ENCODE data around the gene RPL22.

DNA sequence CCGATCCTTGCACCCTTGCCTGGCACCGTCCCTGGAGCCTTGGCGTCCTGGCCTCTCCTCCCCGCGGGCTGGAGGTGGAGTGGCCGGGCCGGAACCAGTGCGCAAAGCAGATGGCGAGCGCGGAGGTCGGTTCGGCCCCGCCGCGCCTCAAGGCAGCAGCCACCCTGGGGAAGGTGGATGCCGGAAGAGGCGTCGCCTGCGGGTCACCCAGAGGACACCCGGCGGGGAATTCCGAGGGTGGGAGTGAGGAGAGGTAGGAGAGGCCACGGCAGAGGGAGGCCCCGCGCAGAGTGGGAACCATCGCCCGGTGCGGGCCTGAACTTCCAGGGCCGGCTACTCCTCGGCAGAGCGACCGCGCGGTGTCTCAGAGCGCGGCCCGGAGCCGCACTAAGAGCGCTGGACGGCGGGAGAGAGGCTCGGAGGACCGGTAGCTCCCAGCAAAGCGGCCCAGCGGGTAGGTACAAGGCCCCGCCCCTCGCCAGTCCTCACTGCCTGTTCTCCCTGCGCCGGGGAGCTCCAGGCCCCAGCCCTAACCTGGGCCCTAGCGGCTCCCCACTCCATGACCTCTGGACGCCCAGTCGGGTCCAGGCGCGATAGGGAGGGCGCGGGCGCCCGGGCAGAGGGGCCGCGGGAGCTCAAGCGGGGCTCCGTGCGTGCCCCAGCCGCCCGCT, 6.6 kb upstream of the RPL22 start, which contains the start of gene RNF207:
- TF ChIP-seq, protein P1, sequence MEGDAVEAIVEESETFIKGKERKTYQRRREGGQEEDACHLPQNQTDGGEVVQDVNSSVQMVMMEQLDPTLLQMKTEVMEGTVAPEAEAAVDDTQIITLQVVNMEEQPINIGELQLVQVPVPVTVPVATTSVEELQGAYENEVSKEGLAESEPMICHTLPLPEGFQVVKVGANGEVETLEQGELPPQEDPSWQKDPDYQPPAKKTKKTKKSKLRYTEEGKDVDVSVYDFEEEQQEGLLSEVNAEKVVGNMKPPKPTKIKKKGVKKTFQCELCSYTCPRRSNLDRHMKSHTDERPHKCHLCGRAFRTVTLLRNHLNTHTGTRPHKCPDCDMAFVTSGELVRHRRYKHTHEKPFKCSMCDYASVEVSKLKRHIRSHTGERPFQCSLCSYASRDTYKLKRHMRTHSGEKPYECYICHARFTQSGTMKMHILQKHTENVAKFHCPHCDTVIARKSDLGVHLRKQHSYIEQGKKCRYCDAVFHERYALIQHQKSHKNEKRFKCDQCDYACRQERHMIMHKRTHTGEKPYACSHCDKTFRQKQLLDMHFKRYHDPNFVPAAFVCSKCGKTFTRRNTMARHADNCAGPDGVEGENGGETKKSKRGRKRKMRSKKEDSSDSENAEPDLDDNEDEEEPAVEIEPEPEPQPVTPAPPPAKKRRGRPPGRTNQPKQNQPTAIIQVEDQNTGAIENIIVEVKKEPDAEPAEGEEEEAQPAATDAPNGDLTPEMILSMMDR (optimal IDR thresholded peaks at IDR 0.05 in 1 of 3, IDR thresholded peaks at IDR 0.05 in 1 of 3, conservative IDR thresholded peaks at IDR 0.05 in 1 of 3; ENCODE audit: extremely low read depth in 1 of 3, insufficient read depth in 2 of 3, low read length in 3 of 3): no peak
- TF ChIP-seq EZH2 (IDR thresholded peaks at IDR 0.05; ENCODE audit: low read length): no peak

Data from keratinocyte (primary cell).